LNCAP (cell line): ENCODE measurements around the gene PLXND1.

Experiments
- TF ChIP-seq, protein P1 (sequence below): fragments of 450-650 bp; IDR thresholded peaks from 2 replicates; pipeline ENCODE4 v1.5.1; 2017; ENCODE audit warnings: mild to moderate bottlenecking

The PLXND1 gene

DNA sequence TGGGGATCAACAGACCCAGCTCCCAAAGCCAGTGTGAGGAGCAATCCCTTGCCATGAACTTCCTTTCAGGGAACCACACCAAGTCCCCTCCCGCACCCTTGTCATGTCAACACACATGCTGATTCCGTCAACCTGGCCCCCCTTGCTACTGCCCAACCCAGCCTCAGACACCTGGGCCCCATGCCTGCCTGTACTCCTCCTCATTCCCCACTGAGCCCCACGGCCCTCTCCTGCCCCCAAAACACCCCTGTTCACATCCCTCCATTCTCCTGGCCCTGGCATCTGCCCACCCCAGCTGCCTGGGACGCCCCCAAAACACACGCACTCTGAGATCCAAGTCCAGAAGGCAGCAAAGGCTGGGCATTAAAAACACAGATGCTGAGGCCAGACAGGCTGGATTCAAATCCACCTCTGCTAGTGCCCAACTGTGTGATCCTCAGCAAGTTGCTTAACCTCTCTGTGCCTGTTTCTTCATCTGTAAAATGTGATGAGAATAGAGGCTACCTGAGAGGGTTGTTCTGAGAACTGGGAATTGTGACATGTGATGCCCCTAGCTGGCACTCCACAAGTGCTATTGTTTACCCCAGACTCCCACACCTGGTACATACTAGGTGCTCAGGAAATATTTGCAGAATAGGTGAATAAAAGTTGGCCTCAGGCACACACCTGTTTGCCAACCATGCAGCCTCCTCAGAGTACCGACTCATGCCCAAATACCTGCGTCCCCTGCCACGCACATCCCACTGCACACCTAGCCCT lies 2.3 kb downstream of the PLXND1 start:
- TF ChIP-seq, protein P1, sequence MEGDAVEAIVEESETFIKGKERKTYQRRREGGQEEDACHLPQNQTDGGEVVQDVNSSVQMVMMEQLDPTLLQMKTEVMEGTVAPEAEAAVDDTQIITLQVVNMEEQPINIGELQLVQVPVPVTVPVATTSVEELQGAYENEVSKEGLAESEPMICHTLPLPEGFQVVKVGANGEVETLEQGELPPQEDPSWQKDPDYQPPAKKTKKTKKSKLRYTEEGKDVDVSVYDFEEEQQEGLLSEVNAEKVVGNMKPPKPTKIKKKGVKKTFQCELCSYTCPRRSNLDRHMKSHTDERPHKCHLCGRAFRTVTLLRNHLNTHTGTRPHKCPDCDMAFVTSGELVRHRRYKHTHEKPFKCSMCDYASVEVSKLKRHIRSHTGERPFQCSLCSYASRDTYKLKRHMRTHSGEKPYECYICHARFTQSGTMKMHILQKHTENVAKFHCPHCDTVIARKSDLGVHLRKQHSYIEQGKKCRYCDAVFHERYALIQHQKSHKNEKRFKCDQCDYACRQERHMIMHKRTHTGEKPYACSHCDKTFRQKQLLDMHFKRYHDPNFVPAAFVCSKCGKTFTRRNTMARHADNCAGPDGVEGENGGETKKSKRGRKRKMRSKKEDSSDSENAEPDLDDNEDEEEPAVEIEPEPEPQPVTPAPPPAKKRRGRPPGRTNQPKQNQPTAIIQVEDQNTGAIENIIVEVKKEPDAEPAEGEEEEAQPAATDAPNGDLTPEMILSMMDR, result no peak

DNA sequence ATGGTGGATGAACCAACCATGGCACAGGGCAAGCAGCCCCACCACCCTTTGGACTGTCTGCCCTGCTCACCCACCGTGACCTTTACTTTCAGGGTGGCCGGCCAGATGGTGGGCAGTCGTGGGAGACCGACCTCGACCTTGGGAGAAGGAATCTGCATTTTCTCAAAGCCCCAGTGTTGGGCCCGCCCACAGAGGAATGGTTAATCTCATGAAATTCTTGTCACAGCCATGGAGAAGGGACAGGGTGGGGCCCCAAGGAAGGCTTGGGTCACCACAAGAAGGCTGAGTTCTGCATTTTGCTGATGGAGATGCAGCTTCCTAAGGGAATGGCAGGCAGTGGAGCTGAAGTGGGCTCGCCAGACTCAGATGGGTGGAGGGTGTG lies 2.9 kb downstream of the PLXND1 start:
- TF ChIP-seq, protein P1, result no peak

DNA sequence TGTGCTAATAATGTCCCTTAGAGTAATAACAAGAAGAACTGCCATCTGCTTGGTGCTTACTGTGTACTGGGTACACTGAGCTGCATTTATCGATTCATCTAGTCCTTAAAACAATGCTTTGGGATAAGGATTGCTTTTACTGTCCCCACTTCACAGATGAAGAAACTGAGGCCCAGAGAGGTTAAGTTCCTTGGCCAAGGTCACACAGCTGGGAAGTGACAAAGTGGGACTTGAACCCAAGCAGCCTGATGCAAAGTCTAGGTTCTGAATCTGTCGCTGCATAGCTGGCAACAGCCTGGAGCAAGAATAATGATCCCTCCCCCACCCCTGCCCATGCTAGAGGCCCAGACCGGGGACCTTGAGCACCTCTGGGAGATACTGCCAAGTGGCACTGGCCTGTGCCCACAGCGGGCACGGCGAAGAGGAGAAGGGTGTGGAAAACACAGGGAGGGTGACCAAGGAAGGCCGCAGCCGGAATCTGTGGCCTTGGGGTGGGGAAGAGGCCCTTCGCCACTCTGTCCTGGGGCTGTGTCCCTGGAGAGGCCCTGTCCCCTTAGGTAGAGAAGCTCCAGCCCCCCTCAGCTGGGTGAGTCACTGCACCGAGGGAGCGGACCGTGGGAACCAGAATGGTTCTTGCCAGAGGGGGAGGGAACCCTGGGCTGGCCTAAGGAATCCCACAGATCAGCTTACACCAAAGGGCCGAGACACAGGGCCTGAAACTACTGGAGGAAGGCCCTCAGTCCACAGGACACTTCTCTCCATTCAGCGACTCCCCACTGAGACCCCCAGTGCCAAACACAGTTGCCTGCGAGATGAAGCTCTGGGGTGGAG lies 3.5 kb downstream of the PLXND1 start:
- TF ChIP-seq, protein P1, result no peak

DNA sequence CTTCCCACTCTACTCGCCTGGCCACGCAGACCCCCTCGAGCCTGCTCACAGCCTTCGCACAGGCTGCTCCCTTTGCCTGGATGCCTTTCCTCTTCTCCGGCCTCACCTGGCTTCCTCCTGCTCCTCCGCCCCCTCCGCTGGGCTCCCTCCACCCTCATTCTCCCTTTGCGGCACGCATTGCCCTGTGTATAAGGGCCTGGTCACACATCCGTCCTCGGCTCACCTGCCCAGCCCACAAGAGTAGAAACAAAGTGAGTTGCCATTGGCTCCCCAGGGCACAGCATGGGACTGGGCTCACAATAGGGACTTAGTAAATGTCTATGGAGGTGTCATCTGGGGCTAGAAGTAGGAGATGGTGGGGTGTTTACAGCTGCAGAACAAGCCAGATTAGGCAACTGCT lies 4.2 kb downstream of the PLXND1 start:
- TF ChIP-seq, protein P1, result no peak

DNA sequence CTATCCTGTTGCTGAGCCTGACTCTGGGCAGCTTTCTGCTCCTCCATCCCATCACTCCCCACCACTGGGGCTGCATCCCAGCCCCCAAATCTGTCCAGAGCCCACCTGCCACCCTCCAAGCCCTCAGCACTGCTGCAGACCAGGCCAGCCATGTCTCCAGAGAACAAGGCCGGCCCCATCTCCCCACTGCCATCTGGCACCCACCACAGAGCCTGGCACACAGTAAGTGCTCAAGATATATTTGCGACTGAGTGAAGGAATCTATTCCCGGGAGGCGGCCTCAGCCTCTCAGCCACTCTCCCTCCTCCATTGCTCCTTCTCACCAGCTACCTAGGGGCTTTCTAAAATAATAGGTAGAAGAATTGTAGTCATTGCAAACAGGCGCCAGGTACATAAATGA lies 4.8 kb downstream of the PLXND1 start:
- TF ChIP-seq, protein P1, result no peak

DNA sequence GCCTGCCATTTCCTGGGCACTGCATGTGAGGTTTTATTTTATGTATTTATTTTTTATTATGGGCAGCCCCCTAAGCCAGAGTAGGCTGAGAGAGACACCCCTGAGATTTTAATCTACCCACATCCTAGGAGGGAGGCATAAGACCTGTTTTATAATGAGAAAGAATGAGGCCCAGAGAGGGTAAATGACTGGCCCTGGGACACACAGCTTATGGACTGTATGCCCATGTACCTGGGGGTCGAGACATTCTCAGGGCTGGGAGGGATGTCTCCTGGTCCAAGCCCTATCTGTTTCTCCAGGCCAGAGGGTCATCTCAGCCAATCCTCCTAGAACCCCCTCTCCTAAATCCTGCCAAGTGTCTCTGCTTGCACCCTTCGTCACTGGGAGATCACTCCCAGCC lies 6.1 kb downstream of the PLXND1 start:
- TF ChIP-seq, protein P1, result no peak

DNA sequence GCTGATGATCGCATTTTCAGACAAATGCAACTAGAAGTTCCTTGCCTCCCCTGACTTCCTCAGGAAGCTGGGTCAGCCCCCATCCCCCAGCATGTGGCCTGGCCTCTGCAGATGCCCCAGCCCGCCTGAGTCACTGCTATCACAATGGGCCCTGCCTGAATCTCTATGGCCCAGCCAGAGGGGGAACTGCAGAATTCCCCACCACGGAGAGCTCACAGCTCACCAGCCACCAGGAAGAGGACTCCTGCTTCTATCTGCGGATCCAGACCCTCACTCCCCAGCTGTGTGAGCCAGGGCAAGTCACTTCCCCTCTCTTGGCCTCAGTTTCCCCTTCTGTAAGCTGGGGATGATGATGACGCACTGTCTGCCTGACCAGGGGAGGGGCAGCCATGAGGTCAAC lies 6.9 kb downstream of the PLXND1 start:
- TF ChIP-seq, protein P1, result no peak
